Stimulated activated CD4-positive, alpha-beta T cell treated with anti-CD3 and anti-CD28 coated beads, Interleukin-15, amount 100 ng/mL, for 48 hours (primary cell): Measurements from ENCODE around the gene KCTD11.

Experiments used
- DNase-seq, 2 donors: peaks; one replicate each; pipeline ENCODE4 v3.0.0-alpha.2; 2020; ENCODE audit warnings: low read depth in 2 of 2

The KCTD11 gene

GRCh38 chr17:7351665-7352502, at the start of gene KCTD11:
Gene KCTD11 (plus strand): TSS chr17:7352162.
- DNase-seq, result peak; percentile 55 to 78

- no peak for DNase-seq
These were observed 47.8 kb upstream of the KCTD11 start for GRCh38 chr17:7304179-7304578.

GRCh38 chr17:7306911-7307685, 44.9 kb upstream of the KCTD11 start, which contains the start of gene EIF5A:
Gene EIF5A (plus strand): TSS chr17:7307628. CDS start chr17:7309636, 2,008 bp downstream.
- DNase-seq, result peak; percentile 100

GRCh38 chr17:7307686-7308624, 44.0 kb upstream of the KCTD11 start:
- DNase-seq, result no peak

- DNase-seq, result peak; percentile 76 to 79
These were observed 43.1 kb upstream of the KCTD11 start for GRCh38 chr17:7308625-7309433.

- DNase-seq, result no peak
These were observed 42.3 kb upstream of the KCTD11 start for GRCh38 chr17:7309628-7310027.

GRCh38 chr17:7311110-7311705, 40.8 kb upstream of the KCTD11 start:
- no peak for DNase-seq

GRCh38 chr17:7312432-7313087, 39.4 kb upstream of the KCTD11 start:
- no peak for DNase-seq

GRCh38 chr17:7313088-7313889, 38.7 kb upstream of the KCTD11 start:
- DNase-seq, result no peak

- DNase-seq, result no peak
These were observed 37.9 kb upstream of the KCTD11 start for GRCh38 chr17:7313890-7314718.

- peak; percentile 87 to 90 for DNase-seq
These were observed 37.0 kb upstream of the KCTD11 start, which contains the start of gene GPS2 for GRCh38 chr17:7314719-7315569. Gene GPS2 (minus strand): TSS chr17:7315360. CDS start chr17:7315052, 308 bp downstream.

- DNase-seq, result no peak
These were observed 36.3 kb upstream of the KCTD11 start for GRCh38 chr17:7315570-7316235.

GRCh38 chr17:7317161-7317803, 34.7 kb upstream of the KCTD11 start:
- DNase-seq, result no peak

GRCh38 chr17:7318121-7318860, 33.7 kb upstream of the KCTD11 start:
- no peak for DNase-seq

- DNase-seq, result no peak
These were observed 30.5 kb upstream of the KCTD11 start for GRCh38 chr17:7321466-7321865.
